NCI-H2081 (cell line): ENCODE results near the gene AGPAT4.

Source experiments
- DNase-seq, 2 experiments: peaks; one replicate each; lab custom pipeline; 2025; lab: John Stamatoyannopoulos, UW

The AGPAT4 gene

GRCh38 chr6:161254464-161255253 is 19.2 kb downstream of the AGPAT4 start:
- DNase-seq: no peak

GRCh38 chr6:161254126-161254463 is 19.8 kb downstream of the AGPAT4 start:
- DNase-seq: no peak

- DNase-seq: no peak
These were observed 22.5 kb downstream of the AGPAT4 start for GRCh38 chr6:161251345-161251744.

- no peak for DNase-seq
These were observed 24.5 kb downstream of the AGPAT4 start for GRCh38 chr6:161249327-161249726.

GRCh38 chr6:161246725-161247124 is 27.1 kb downstream of the AGPAT4 start:
- no peak for DNase-seq

- DNase-seq: no peak
These were observed 28.5 kb downstream of the AGPAT4 start for GRCh38 chr6:161245363-161245762.

GRCh38 chr6:161244725-161245124 is 29.1 kb downstream of the AGPAT4 start:
- no peak for DNase-seq

- no peak for DNase-seq
These were observed 30.8 kb downstream of the AGPAT4 start for GRCh38 chr6:161242779-161243693.

GRCh38 chr6:161242113-161242512 is 31.7 kb downstream of the AGPAT4 start:
- no peak for DNase-seq

GRCh38 chr6:161239001-161239400 is 34.9 kb downstream of the AGPAT4 start:
- DNase-seq: no peak

GRCh38 chr6:161238500-161238899 is 35.4 kb downstream of the AGPAT4 start:
- DNase-seq: no peak

GRCh38 chr6:161238081-161238480 is 35.8 kb downstream of the AGPAT4 start:
- DNase-seq: no peak

GRCh38 chr6:161237176-161237575 is 36.7 kb downstream of the AGPAT4 start:
- DNase-seq: no peak

GRCh38 chr6:161235776-161236633 is 37.9 kb downstream of the AGPAT4 start:
- DNase-seq: no peak

- no peak for DNase-seq
These were observed 39.7 kb downstream of the AGPAT4 start for GRCh38 chr6:161233986-161234661.

GRCh38 chr6:161232467-161232866 is 41.4 kb downstream of the AGPAT4 start:
- DNase-seq: no peak

- no peak for DNase-seq
These were observed 41.9 kb downstream of the AGPAT4 start for GRCh38 chr6:161232010-161232409.

- no peak for DNase-seq
These were observed 43.5 kb downstream of the AGPAT4 start for GRCh38 chr6:161230339-161230738.

GRCh38 chr6:161228921-161229591 is 44.8 kb downstream of the AGPAT4 start:
- no peak for DNase-seq

GRCh38 chr6:161228096-161228495 is 45.8 kb downstream of the AGPAT4 start:
- no peak for DNase-seq
